AG04449 (cell line): ENCODE results near the gene ZSWIM2.

Experiments
- CTCF ChIA-PET: fragments of 350-600 bp; formaldehyde crosslinking; extraction: SDS; loops from one replicate; lab custom pipeline; 2021; ENCODE audit warnings: antibody characterized with exemption; lab: Yijun Ruan, JAX
- POLR2A ChIA-PET: fragments of 400-600, 350-600 bp; formaldehyde crosslinking; extraction: SDS; loops from one replicate; lab custom pipeline; 2020; ENCODE audit warnings: antibody characterized with exemption, inconsistent platforms; lab: Yijun Ruan, JAX
- DNase-seq: peaks from one replicate; pipeline ENCODE4 v3.0.0-alpha.2; 2010; ENCODE audit warnings: low read depth, low spot score
- H3K4me3 ChIP-seq: 2 replicates; pipeline ENCODE4 v1.5.1; 2011; ENCODE audit warnings: low read depth, mild to moderate bottlenecking, control low read depth, low read length
- CTCF ChIP-seq: IDR thresholded peaks from one replicate; pipeline ENCODE4 v1.5.1; 2011; ENCODE audit warnings: mild to moderate bottlenecking, moderate library complexity, low read length, control low read depth, inconsistent platforms; ENCODE audit not compliant: insufficient read depth; ENCODE audit errors: missing control alignments

The ZSWIM2 gene

GRCh38 chr2:186784930-186785329, 64.0 kb downstream of the ZSWIM2 start:
- no peak for TF ChIP-seq CTCF
- ChIA-PET POLR2A (no interaction called here), CTCF (no interaction called here)
- DNase-seq, result no peak
- no peak overlapping the region for H3K4me3 ChIP-seq

GRCh38 chr2:186783254-186783653, 65.7 kb downstream of the ZSWIM2 start:
- no peak overlapping the region for H3K4me3 ChIP-seq
- no peak for DNase-seq
- TF ChIP-seq CTCF, result no peak
- CTCF ChIA-PET, result no interaction called here
- POLR2A ChIA-PET, result no interaction called here

GRCh38 chr2:186780701-186781316, 68.2 kb downstream of the ZSWIM2 start:
- DNase-seq, result no peak
- CTCF ChIA-PET, result no interaction called here
- H3K4me3 ChIP-seq, result no peak overlapping the region
- no peak for TF ChIP-seq CTCF
- POLR2A ChIA-PET, result no interaction called here
